Mucosa of rectum (tissue), 2 donors: ENCODE results near the gene CLCF1.

Experiments used
- H3K27ac ChIP-seq, 2 donors: one replicate each; pipeline ENCODE4 v1.7.0; 2013; ENCODE audit warnings: inconsistent platforms in 2 of 2, low read depth in 2 of 2, low read length in 2 of 2
- H3K27me3 ChIP-seq, 2 donors: one replicate each; pipeline ENCODE4 v1.7.0; 2013; ENCODE audit warnings: low read length in 2 of 2; ENCODE audit not compliant: control insufficient read depth in 2 of 2, insufficient read depth in 2 of 2
- H3K36me3 ChIP-seq, 2 donors: one replicate each; pipeline ENCODE4 v1.7.0; 2013; ENCODE audit warnings: low read length in 2 of 2; ENCODE audit not compliant: control insufficient read depth in 2 of 2, insufficient read depth in 2 of 2
- H3K4me1 ChIP-seq, 2 donors: one replicate each; pipeline ENCODE4 v1.7.0; 2013; ENCODE audit warnings: low read length in 2 of 2, mild to moderate bottlenecking in 1 of 2; ENCODE audit not compliant: control insufficient read depth in 2 of 2, insufficient read depth in 2 of 2
- H3K4me3 ChIP-seq, 2 donors: one replicate each; pipeline ENCODE4 v1.7.0; 2013; ENCODE audit warnings: low read length in 2 of 2
- H3K9ac ChIP-seq, 2 donors: one replicate each; pipeline ENCODE4 v1.7.0; 2013; ENCODE audit warnings: low read length in 2 of 2, low read depth in 1 of 2, mild to moderate bottlenecking in 1 of 2
- H3K9me3 ChIP-seq, 2 donors: one replicate each; pipeline ENCODE4 v1.7.0; 2013; ENCODE audit warnings: low read length in 2 of 2; ENCODE audit not compliant: control insufficient read depth in 2 of 2
- donor health status: healthy.
- donor health status: Normal muscosa, but diverticular disease.

CLCF1 gene

GRCh38 chr11:67349457-67349856 lies 23.9 kb downstream of the CLCF1 start:
- peaks cover 43 to 68% of the 10 kb centered on the region in 2 donors for H3K4me1 ChIP-seq
- peak overlapping the region in 1 of 2 donors; percentile 36 for H3K9ac ChIP-seq

GRCh38 chr11:67349036-67349435 lies 24.4 kb downstream of the CLCF1 start:
- Histone ChIP-seq H3K27ac (peak overlapping the region in 1 of 2 donors; percentile 60), H3K36me3 (peaks cover 3 to 5% of the 10 kb centered on the region in 2 donors), H3K4me3 (no peak overlapping the region), H3K27me3 (no peaks in the 10 kb centered on the region), H3K4me1 (peaks cover 39 to 66% of the 10 kb centered on the region in 2 donors), H3K9me3 (no peaks in the 10 kb centered on the region), H3K9ac (peak overlapping the region in 1 of 2 donors; percentile 36)

More at GRCh38 chr11:67349457-67349856, 23.9 kb downstream of the CLCF1 start:
- Histone ChIP-seq H3K4me3 (no peak overlapping the region), H3K9me3 (no peaks in the 10 kb centered on the region), H3K36me3 (peaks cover 3 to 5% of the 10 kb centered on the region in 2 donors), H3K27ac (peak overlapping the region in 1 of 2 donors; percentile 2), H3K27me3 (no peaks in the 10 kb centered on the region)

GRCh38 chr11:67347964-67348749 lies 25.2 kb downstream of the CLCF1 start:
- peaks cover 3 to 5% of the 10 kb centered on the region in 2 donors for H3K36me3 ChIP-seq

GRCh38 chr11:67345920-67346819 lies 27.2 kb downstream of the CLCF1 start:
- Histone ChIP-seq H3K4me1 (peaks cover 26 to 45% of the 10 kb centered on the region in 2 donors), H3K9me3 (no peaks in the 10 kb centered on the region), H3K27me3 (no peaks in the 10 kb centered on the region), H3K9ac (peak overlapping the region in 1 of 2 donors; percentile 45), H3K4me3 (peak overlapping the region in 1 of 2 donors; percentile 45), H3K36me3 (peaks cover 0 to 2% of the 10 kb centered on the region in 2 donors), H3K27ac (peak overlapping the region; percentile 76 to 89)

More at GRCh38 chr11:67347964-67348749, 25.2 kb downstream of the CLCF1 start:
- no peak overlapping the region for H3K4me3 ChIP-seq
- H3K9me3 ChIP-seq: no peaks in the 10 kb centered on the region
- H3K9ac ChIP-seq: no peak overlapping the region
- peaks cover 35 to 61% of the 10 kb centered on the region in 2 donors for H3K4me1 ChIP-seq
- H3K27me3 ChIP-seq: no peaks in the 10 kb centered on the region
- peak overlapping the region in 1 of 2 donors; percentile 60 for H3K27ac ChIP-seq

- peak overlapping the region in 1 of 2 donors; percentile 45 for H3K9ac ChIP-seq
- peaks cover 23 to 41% of the 10 kb centered on the region in 2 donors for H3K4me1 ChIP-seq
- no peaks in the 10 kb centered on the region for H3K27me3 ChIP-seq
- peak overlapping the region in 1 of 2 donors; percentile 17 for H3K4me3 ChIP-seq
- no peaks in the 10 kb centered on the region for H3K36me3 ChIP-seq
- no peaks in the 10 kb centered on the region for H3K9me3 ChIP-seq
- H3K27ac ChIP-seq: peak overlapping the region; percentile 76 to 89
Measured at GRCh38 chr11:67345247-67345919, 28.0 kb downstream of the CLCF1 start.

- Histone ChIP-seq H3K9me3 (no peaks in the 10 kb centered on the region), H3K9ac (peak overlapping the region in 1 of 2 donors; percentile 45), H3K27ac (peak overlapping the region; percentile 76 to 89), H3K4me3 (no peak overlapping the region), H3K27me3 (no peaks in the 10 kb centered on the region), H3K36me3 (no peaks in the 10 kb centered on the region), H3K4me1 (peaks cover 20 to 41% of the 10 kb centered on the region in 2 donors)
Measured at GRCh38 chr11:67344264-67344663, 29.1 kb downstream of the CLCF1 start.

- H3K27ac ChIP-seq: no peak overlapping the region
- H3K9ac ChIP-seq: no peak overlapping the region
- H3K4me1 ChIP-seq: no peaks in the 10 kb centered on the region
- no peak overlapping the region for H3K4me3 ChIP-seq
- peaks cover 3% of the 10 kb centered on the region in 2 donors for H3K36me3 ChIP-seq
- no peaks in the 10 kb centered on the region for H3K9me3 ChIP-seq
- H3K27me3 ChIP-seq: no peaks in the 10 kb centered on the region
Measured at GRCh38 chr11:67337257-67337656, 36.1 kb downstream of the CLCF1 start.

GRCh38 chr11:67332081-67332691 lies 41.2 kb downstream of the CLCF1 start:
- no peak overlapping the region for H3K4me3 ChIP-seq
- no peaks in the 10 kb centered on the region for H3K27me3 ChIP-seq
- no peaks in the 10 kb centered on the region for H3K9me3 ChIP-seq
- H3K9ac ChIP-seq: no peak overlapping the region
- H3K4me1 ChIP-seq: no peaks in the 10 kb centered on the region
- H3K36me3 ChIP-seq: peaks cover 3% of the 10 kb centered on the region in 2 donors
- H3K27ac ChIP-seq: no peak overlapping the region

GRCh38 chr11:67323526-67323925 lies 49.9 kb downstream of the CLCF1 start:
- Histone ChIP-seq H3K9me3 (no peaks in the 10 kb centered on the region), H3K9ac (no peak overlapping the region), H3K27ac (no peak overlapping the region), H3K4me3 (no peak overlapping the region), H3K27me3 (no peaks in the 10 kb centered on the region), H3K36me3 (peaks cover 0 to 5% of the 10 kb centered on the region in 2 donors), H3K4me1 (peaks cover 0 to 5% of the 10 kb centered on the region in 2 donors)
